Natural killer cell (primary cell): ENCODE data around the gene HDGFL3. TPM values are rescaled to one million over a fixed set of nuclear protein-coding genes. Genes with fewer than 3 reads are reported as not detected.

ENCODE experiments used
- ATAC-seq, 3 donors: fragments of 150-1000 bp in 2 of 3; fragments of 200-7000 bp in 1 of 3; cut with Tn5 transposase; 1 replicate in 1 of 3; 2 replicates in 2 of 3; pipeline ENCODE4 v1.10.0; 2021; ENCODE audit warnings: mild to moderate bottlenecking in 2 of 3, moderate library complexity in 2 of 3
- DNase-seq, 2 donors: peaks; one replicate each; pipeline versions ENCODE4 v3.0.0 to v3.0.0-alpha.2; 2013 to 2021; ENCODE audit warnings: mixed read lengths in 1 of 2
- H3K27ac ChIP-seq: one replicate; pipeline ENCODE4 v1.5.1; 2013; ENCODE audit warnings: mild to moderate bottlenecking, low read length
- H3K27me3 ChIP-seq: one replicate; pipeline ENCODE4 v1.6.1; 2013; ENCODE audit warnings: low read length; ENCODE audit not compliant: control insufficient read depth, insufficient read depth
- H3K36me3 ChIP-seq: one replicate; pipeline ENCODE4 v1.6.1; 2013; ENCODE audit warnings: low read length; ENCODE audit not compliant: control insufficient read depth, insufficient read depth
- H3K4me1 ChIP-seq: one replicate; pipeline ENCODE4 v1.6.1; 2013; ENCODE audit warnings: low read length; ENCODE audit not compliant: control insufficient read depth, insufficient read depth
- H3K4me3 ChIP-seq: one replicate; pipeline ENCODE4 v1.5.1; 2013; ENCODE audit warnings: low read length
- H3K9me3 ChIP-seq: one replicate; pipeline ENCODE4 v1.6.1; 2013; ENCODE audit warnings: low read length; ENCODE audit not compliant: control insufficient read depth, insufficient read depth
- H3K27ac Mint-ChIP-seq, 2 donors: one replicate each; pipeline ENCODE4 v1.8.0; 2022; ENCODE audit warnings: mild to moderate bottlenecking in 2 of 2, mixed read lengths in 2 of 2, moderate library complexity in 1 of 2
- H3K27me3 Mint-ChIP-seq, 2 donors: one replicate each; pipeline ENCODE4 v1.8.0; 2022; ENCODE audit warnings: low read depth in 2 of 2, mixed read lengths in 2 of 2
- H3K36me3 Mint-ChIP-seq: one replicate; pipeline ENCODE4 v1.8.0; 2022; ENCODE audit warnings: mixed read lengths
- H3K4me1 Mint-ChIP-seq, 2 donors: one replicate each; pipeline ENCODE4 v1.8.0; 2022; ENCODE audit warnings: mixed read lengths in 2 of 2
- H3K4me3 Mint-ChIP-seq: one replicate; pipeline ENCODE4 v1.8.0; 2022; ENCODE audit warnings: mild to moderate bottlenecking, moderate library complexity, mixed read lengths
- H3K9me3 Mint-ChIP-seq, 2 donors: one replicate each; pipeline ENCODE4 v1.8.0; 2022; ENCODE audit warnings: mixed read lengths in 2 of 2
- WGBS: methylation state at CpG from one replicate; pipeline ENCODE4 v1.1.7; 2013; ENCODE audit warnings: missing lambda C conversion rate; ENCODE audit not compliant: insufficient coverage; 5-methylcytosine and 5-hydroxymethylcytosine counted together
- intact Hi-C: fragments of 100-400 bp; cut with micrococcal nuclease; formaldehyde crosslinking; loops from one replicate; pipeline ENCODE4 v1.14.2; 2022
- total RNA-seq, 4 donors: library from RNA; stranded (reverse); fragments of 120-200 nt in 1 of 4; gene quantifications; one replicate each; pipeline versions ENCODE4 v1.2.3 to v1.2.4, GENCODE V29; 2013 to 2022
- TF ChIP-seq, protein P1 (sequence below): fragments of 200-600 bp; IDR thresholded peaks from one replicate; pipeline ENCODE4 v1.8.0; 2022; ENCODE audit warnings: antibody characterized with exemption

Gene HDGFL3
- total RNA-seq, 3 donors from 2014 or later (not counting 1 experiment from before 2014, with no cell fraction given): 13.0 to 25.3 (median 21.4) TPM

DNA sequence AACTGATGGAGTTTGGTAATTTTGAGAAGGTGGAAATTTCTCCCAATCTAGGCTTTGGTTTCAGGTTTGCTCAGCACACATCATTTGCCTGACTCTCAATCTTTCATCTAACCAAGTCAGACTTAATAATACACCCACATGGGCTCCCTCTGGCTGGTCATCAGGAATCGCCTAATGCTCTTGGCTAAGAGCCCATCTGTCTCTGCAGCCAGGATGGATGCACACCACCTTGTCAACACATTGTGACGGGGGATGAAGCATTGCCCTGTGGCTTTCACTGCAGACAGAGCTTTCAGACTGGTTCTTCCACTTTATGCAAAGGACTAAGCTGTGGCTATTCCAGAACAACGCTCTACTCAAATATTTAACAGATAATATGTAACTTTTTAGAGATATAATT lies 3.0 kb upstream of the HDGFL3 start:
- no peak for DNase-seq
- H3K27ac Mint-ChIP-seq: no peak overlapping the region
- H3K4me1 ChIP-seq: peaks cover 10% of the 10 kb centered on the region
- H3K36me3 ChIP-seq: no peaks in the 10 kb centered on the region
- intact Hi-C loops: no loop called here
- H3K4me3 ChIP-seq: no peak overlapping the region
- ATAC-seq: no peak
- TF ChIP-seq, protein P1, sequence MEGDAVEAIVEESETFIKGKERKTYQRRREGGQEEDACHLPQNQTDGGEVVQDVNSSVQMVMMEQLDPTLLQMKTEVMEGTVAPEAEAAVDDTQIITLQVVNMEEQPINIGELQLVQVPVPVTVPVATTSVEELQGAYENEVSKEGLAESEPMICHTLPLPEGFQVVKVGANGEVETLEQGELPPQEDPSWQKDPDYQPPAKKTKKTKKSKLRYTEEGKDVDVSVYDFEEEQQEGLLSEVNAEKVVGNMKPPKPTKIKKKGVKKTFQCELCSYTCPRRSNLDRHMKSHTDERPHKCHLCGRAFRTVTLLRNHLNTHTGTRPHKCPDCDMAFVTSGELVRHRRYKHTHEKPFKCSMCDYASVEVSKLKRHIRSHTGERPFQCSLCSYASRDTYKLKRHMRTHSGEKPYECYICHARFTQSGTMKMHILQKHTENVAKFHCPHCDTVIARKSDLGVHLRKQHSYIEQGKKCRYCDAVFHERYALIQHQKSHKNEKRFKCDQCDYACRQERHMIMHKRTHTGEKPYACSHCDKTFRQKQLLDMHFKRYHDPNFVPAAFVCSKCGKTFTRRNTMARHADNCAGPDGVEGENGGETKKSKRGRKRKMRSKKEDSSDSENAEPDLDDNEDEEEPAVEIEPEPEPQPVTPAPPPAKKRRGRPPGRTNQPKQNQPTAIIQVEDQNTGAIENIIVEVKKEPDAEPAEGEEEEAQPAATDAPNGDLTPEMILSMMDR: no peak
- peaks cover 9% of the 10 kb centered on the region in 2 donors for H3K4me1 Mint-ChIP-seq
- 89% methylated on average over 2 of the region's 3 CpGs for WGBS
- no peaks in the 10 kb centered on the region for H3K27me3 ChIP-seq
- peaks cover 0 to 10% of the 10 kb centered on the region in 2 donors for H3K27me3 Mint-ChIP-seq
- H3K27ac ChIP-seq: no peak overlapping the region
- no peak overlapping the region for H3K4me3 Mint-ChIP-seq
- H3K9me3 Mint-ChIP-seq: no peaks in the 10 kb centered on the region
- H3K9me3 ChIP-seq: no peaks in the 10 kb centered on the region
- H3K36me3 Mint-ChIP-seq: no peaks in the 10 kb centered on the region

DNA sequence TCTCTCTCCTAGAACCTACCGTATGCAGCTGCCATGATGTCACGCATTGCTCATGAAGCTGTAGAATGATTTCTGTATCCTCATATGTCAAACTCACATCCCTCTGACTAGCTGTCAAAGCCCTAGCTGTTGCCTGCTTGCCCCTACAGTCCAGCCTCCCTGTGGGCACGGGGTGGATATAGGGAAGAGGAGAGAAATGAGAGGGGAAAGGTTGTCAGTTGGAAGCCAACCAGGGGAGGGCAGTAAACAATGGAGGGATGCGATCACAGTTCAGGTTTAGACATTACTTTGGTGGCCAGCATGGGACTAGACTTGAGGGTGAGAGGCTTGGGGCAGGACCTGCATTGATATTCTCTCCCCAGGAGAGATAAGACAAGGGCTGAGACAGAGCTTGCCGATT lies 1.7 kb upstream of the HDGFL3 start:
- DNase-seq: no peak
- H3K36me3 ChIP-seq: no peaks in the 10 kb centered on the region
- no peaks in the 10 kb centered on the region for H3K9me3 ChIP-seq
- Mint-ChIP-seq H3K27ac (no peak overlapping the region), H3K27me3 (peaks cover 0 to 6% of the 10 kb centered on the region in 2 donors), H3K9me3 (no peaks in the 10 kb centered on the region), H3K4me3 (no peak overlapping the region), H3K4me1 (peaks cover 9% of the 10 kb centered on the region in 2 donors), H3K36me3 (no peaks in the 10 kb centered on the region)
- peaks cover 10% of the 10 kb centered on the region for H3K4me1 ChIP-seq
- WGBS: 92% methylated on average over 5 of the region's 5 CpGs
- intact Hi-C loops: loop anchor here (10.0 kb wide), 1 partner anchor 195 kb away; the partner anchor contains the start of gene C15orf40
- no peak overlapping the region for H3K27ac ChIP-seq
- H3K27me3 ChIP-seq: no peaks in the 10 kb centered on the region
- TF ChIP-seq, protein P1: no peak
- ATAC-seq: no peak
- no peak overlapping the region for H3K4me3 ChIP-seq

DNA sequence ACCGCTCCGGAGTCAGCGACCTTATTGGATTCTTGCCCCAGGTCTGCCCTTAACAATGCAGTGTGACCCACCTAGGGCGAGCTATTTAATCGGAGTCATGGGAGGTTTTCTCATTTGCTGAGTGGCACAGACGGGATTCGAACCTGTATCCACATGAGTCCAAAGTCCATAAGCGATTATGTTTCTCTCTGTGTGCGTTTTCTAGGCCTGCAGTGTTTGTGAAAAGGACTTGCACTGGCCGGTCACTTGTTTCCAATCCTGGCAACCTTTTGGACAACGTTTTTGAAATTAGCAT lies 691 bp upstream of the HDGFL3 start:
- 18% methylated on average over 11 of the region's 11 CpGs for WGBS
- peaks cover 10% of the 10 kb centered on the region for H3K4me1 ChIP-seq
- Mint-ChIP-seq H3K9me3 (no peaks in the 10 kb centered on the region), H3K36me3 (no peaks in the 10 kb centered on the region), H3K4me1 (peaks cover 9% of the 10 kb centered on the region in 2 donors), H3K4me3 (no peak overlapping the region), H3K27ac (no peak overlapping the region), H3K27me3 (peaks cover 0 to 3% of the 10 kb centered on the region in 2 donors)
- DNase-seq (no peak), ATAC-seq (no peak)
- H3K36me3 ChIP-seq: no peaks in the 10 kb centered on the region
- H3K27ac ChIP-seq: no peak overlapping the region
- no peaks in the 10 kb centered on the region for H3K9me3 ChIP-seq
- intact Hi-C loops: loop anchor here (10.0 kb wide), 1 partner anchor 194 kb away; the partner anchor contains the start of gene C15orf40
- peak overlapping the region; percentile 45 for H3K4me3 ChIP-seq
- TF ChIP-seq, protein P1: no peak
- no peaks in the 10 kb centered on the region for H3K27me3 ChIP-seq

DNA sequence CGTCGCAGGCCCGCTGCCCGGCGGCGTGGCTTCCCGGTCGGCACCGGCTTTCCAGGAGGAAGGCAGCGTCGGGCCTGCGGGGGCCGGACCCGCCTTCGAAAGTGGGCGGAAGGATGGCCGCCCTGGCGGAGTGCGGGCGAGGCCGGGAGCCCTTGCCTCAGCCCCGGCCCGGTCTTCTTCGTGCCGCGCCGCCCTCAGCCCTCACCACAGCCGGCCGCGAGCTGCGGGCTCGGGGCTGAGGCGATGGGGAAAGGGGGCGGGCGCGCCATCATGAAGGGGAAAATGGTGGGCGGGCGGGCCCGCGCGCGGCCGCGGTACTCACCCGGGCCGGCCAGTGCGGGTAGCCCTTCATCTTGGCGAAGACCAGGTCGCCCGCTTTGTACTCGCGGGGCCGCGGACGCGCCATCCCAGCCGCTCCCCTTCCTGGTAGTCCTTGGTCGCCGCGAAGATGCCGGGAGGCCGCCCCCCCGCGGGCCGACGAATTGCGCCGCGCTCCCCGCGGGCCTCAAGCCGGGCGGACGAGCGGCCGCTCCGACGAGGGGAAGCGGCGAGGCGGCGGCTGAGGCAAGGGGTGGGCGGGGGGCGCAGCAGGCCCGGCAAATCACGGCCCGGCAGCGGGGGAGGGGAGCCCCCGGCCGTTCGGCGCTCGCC lies 489 bp downstream of the HDGFL3 start:
- H3K9me3 ChIP-seq: no peaks in the 10 kb centered on the region
- TF ChIP-seq, protein P1: no peak
- no peaks in the 10 kb centered on the region for H3K36me3 ChIP-seq
- no peaks in the 10 kb centered on the region for H3K27me3 ChIP-seq
- H3K36me3 Mint-ChIP-seq: no peaks in the 10 kb centered on the region
- peak overlapping the region; percentile 92 for H3K4me3 Mint-ChIP-seq
- peak overlapping the region; percentile 33 for H3K27ac ChIP-seq
- H3K4me1 Mint-ChIP-seq: peaks cover 9 to 11% of the 10 kb centered on the region in 2 donors
- intact Hi-C loops: loop anchor here (10.0 kb wide), 1 partner anchor 192 kb away; the partner anchor contains the start of gene C15orf40
- no peaks in the 10 kb centered on the region for H3K27me3 Mint-ChIP-seq
- H3K4me1 ChIP-seq: peaks cover 10% of the 10 kb centered on the region
- under 1% methylated on average over 93 of the region's 93 CpGs for WGBS
- peak; percentile 54 to 60 (median 57) for ATAC-seq
- DNase-seq: peak; percentile 33 to 34
- H3K27ac Mint-ChIP-seq: peak overlapping the region in 1 of 2 donors; percentile 83
- H3K9me3 Mint-ChIP-seq: no peaks in the 10 kb centered on the region
- peak overlapping the region; percentile 58 for H3K4me3 ChIP-seq
